K562 (cell line): Measurements from ENCODE around the gene CCDC169. TPM values are rescaled to one million over a fixed set of nuclear protein-coding genes. Genes with fewer than 3 reads are reported as not detected.

ENCODE experiments used
- ATAC-seq: fragments of 200-7000 bp; cut with Tn5 transposase; 3 replicates; pipeline ENCODE4 v1.9.1; 2020; ENCODE audit warnings: moderate library complexity
- BruUV-seq: library from RNA; stranded (reverse); fragments of 400-500 nt; replicated peaks from 2 replicates; lab custom pipeline; 2021; lab: Mats Ljungman, UMichigan
- CTCF ChIA-PET: fragments of 300-600 bp; formaldehyde crosslinking; extraction: SDS; loops from one replicate; lab custom pipeline; 2021; ENCODE audit warnings: low intra/inter-chr PET ratio; lab: Yijun Ruan, JAX
- POLR2A ChIA-PET: fragments of 300-600, 350-650 bp; sonication (Branson Sonifier 250); formaldehyde crosslinking; extraction: SDS; loops from one replicate; lab custom pipeline; 2021; ENCODE audit warnings: antibody characterized with exemption, inconsistent platforms; lab: Yijun Ruan, JAX
- DNase-seq, 4 experiments: peaks; one replicate each; pipeline versions ENCODE4 v3.0.0 to v3.0.0-alpha.2; 2011 to 2018; ENCODE audit warnings: low spot score in 3 of 4, mixed read lengths in 3 of 4; ENCODE audit errors: extremely low read depth in 1 of 4
- FAIRE-seq: peaks from 2 replicates; lab custom pipeline; 2011; peaks lifted over from hg19 to GRCh38; lab: Jason Lieb, UNC
- H2AFZ ChIP-seq: 2 replicates; pipeline ENCODE4 v1.6.0; 2011; ENCODE audit warnings: low read depth, low read length, control low read depth, inconsistent platforms
- H3K27ac ChIP-seq: fragments of 200-600 bp; 3 replicates; pipeline ENCODE4 v1.8.0; 2011; ENCODE audit warnings: low read depth, mild to moderate bottlenecking, control low read depth, inconsistent platforms, low read length, moderate library complexity, mixed read lengths; ENCODE audit errors: extremely low read depth
- H3K27me3 ChIP-seq, 2 experiments: fragments of 300-600 bp in 1 of 2; 2 replicates in 1 of 2; 3 replicates in 1 of 2; pipeline versions ENCODE4 v1.6.0 to v1.8.0; 2011; ENCODE audit warnings: inconsistent platforms in 2 of 2, low read length in 2 of 2, mild to moderate bottlenecking in 1 of 2, mixed read lengths in 1 of 2, moderate library complexity in 1 of 2; ENCODE audit not compliant: control insufficient read depth in 2 of 2, insufficient read depth in 2 of 2
- H3K36me3 ChIP-seq: fragments of 300-600 bp; 3 replicates; pipeline ENCODE4 v1.8.0; 2011; ENCODE audit warnings: mild to moderate bottlenecking, low read length, inconsistent platforms; ENCODE audit not compliant: control insufficient read depth, insufficient read depth
- H3K4me1 ChIP-seq, 2 experiments: fragments of 200-600 bp in 1 of 2; replicated peaks in 1 of 2; 2 replicates in 1 of 2; 3 replicates in 1 of 2; pipeline versions ENCODE4 v1.5.1 to v1.8.0; 2011; ENCODE audit warnings: inconsistent platforms in 2 of 2, low read length in 2 of 2, mild to moderate bottlenecking in 1 of 2, mixed read lengths in 1 of 2, moderate library complexity in 1 of 2; ENCODE audit not compliant: control insufficient read depth in 2 of 2, insufficient read depth in 2 of 2
- H3K4me2 ChIP-seq: 2 replicates; pipeline ENCODE4 v1.6.1; 2011; ENCODE audit warnings: low read length, control low read depth, inconsistent platforms, mixed read lengths; ENCODE audit not compliant: insufficient read depth
- H3K4me3 ChIP-seq: fragments of 200-600 bp; sonication (generic), shearing (Covaris generic); 2 replicates; pipeline ENCODE4 v1.5.1; 2016; ENCODE audit warnings: control low read depth, inconsistent platforms
- H3K79me2 ChIP-seq: fragments of 200-600 bp; 3 replicates; pipeline ENCODE4 v1.8.0; 2011; ENCODE audit warnings: low read length, inconsistent platforms; ENCODE audit not compliant: control insufficient read depth, insufficient read depth
- H3K9ac ChIP-seq, 2 experiments: 2 replicates each; pipeline versions ENCODE4 v1.6.0 to v1.6.1; 2011; ENCODE audit warnings: low read depth in 2 of 2, low read length in 2 of 2, control low read depth in 1 of 2, inconsistent platforms in 1 of 2, mild to moderate bottlenecking in 1 of 2, mixed read lengths in 1 of 2; ENCODE audit not compliant: insufficient read depth in 1 of 2
- H3K9me1 ChIP-seq: one replicate; pipeline ENCODE4 v1.6.0; 2011; ENCODE audit warnings: inconsistent platforms, mild to moderate bottlenecking, low read length, moderate library complexity; ENCODE audit not compliant: control insufficient read depth, insufficient read depth
- H3K9me3 ChIP-seq: replicated peaks from 2 replicates; pipeline ENCODE4 v1.5.1; 2011; ENCODE audit warnings: low read depth, low read length, inconsistent platforms; ENCODE audit not compliant: control insufficient read depth, insufficient read depth
- H4K20me1 ChIP-seq: replicated peaks from 2 replicates; pipeline ENCODE4 v1.6.1; 2011; ENCODE audit warnings: low read length, inconsistent platforms, mixed read lengths; ENCODE audit not compliant: control insufficient read depth, insufficient read depth
- KLF6 ChIP-seq: fragments of 250-450 bp; sonication (Bioruptor Pico); IDR thresholded peaks from 2 replicates; pipeline ENCODE4 v1.4.0; 2020; ENCODE audit warnings: mild to moderate bottlenecking, moderate library complexity, borderline replicate concordance
- MAFF ChIP-seq: IDR thresholded peaks from 2 replicates; pipeline ENCODE4 v1.6.1; 2012; ENCODE audit warnings: low read length, improper control_type of control experiment
- NBN ChIP-seq: fragments of 450-650 bp; IDR thresholded peaks from 2 replicates; pipeline ENCODE4 v1.6.1; 2016; ENCODE audit warnings: low read depth, mild to moderate bottlenecking
- NR2C2 ChIP-seq, 2 experiments: fragments of 200-800 bp in 1 of 2; sonication (Bioruptor generic) in 1 of 2; sonication (generic) in 1 of 2; formaldehyde crosslinking in 1 of 2; IDR thresholded peaks; 2 replicates each; pipeline versions ENCODE4 v1.6.1 to v1.8.0; 2016 to 2022; ENCODE audit warnings: mild to moderate bottlenecking in 1 of 2, missing compliant biosample characterization in 1 of 2, missing genetic modification characterization in 1 of 2, missing genetic modification reagents in 1 of 2
- NR3C1 ChIP-seq: sonication (generic); formaldehyde crosslinking; IDR thresholded peaks from 2 replicates; pipeline ENCODE4 v1.8.1; 2022; ENCODE audit warnings: missing genetic modification reagents
- PCBP2 ChIP-seq: fragments of 200-400 bp; formaldehyde crosslinking; IDR thresholded peaks from 2 replicates; pipeline ENCODE4 v1.6.1; 2018; ENCODE audit warnings: low read length, low read depth, mild to moderate bottlenecking, moderate library complexity; ENCODE audit not compliant: poor library complexity, severe bottlenecking
- SIN3A ChIP-seq, 2 experiments: fragments of 150-350 bp in 1 of 2; IDR thresholded peaks; 2 replicates each; pipeline ENCODE4 v1.6.1; 2011 to 2016; ENCODE audit warnings: borderline replicate concordance in 2 of 2, low read depth in 2 of 2, low read length in 2 of 2, mild to moderate bottlenecking in 2 of 2, moderate library complexity in 2 of 2; ENCODE audit not compliant: control insufficient read depth in 1 of 2
- ZFX ChIP-seq: sonication (generic); formaldehyde crosslinking; IDR thresholded peaks from 2 replicates; pipeline ENCODE4 v1.8.0; 2022; ENCODE audit warnings: mild to moderate bottlenecking, missing genetic modification reagents, moderate library complexity
- ZNF778 ChIP-seq: fragments of 450-650 bp; formaldehyde crosslinking; IDR thresholded peaks from 2 replicates; pipeline ENCODE4 v1.4.0; 2020; ENCODE audit warnings: mild to moderate bottlenecking, moderate library complexity
- WGBS: fragments of 100-300 bp; shearing (Covaris generic); methylation state at CpG from one replicate; pipeline ENCODE4 v1.1.6; 2016; ENCODE audit warnings: low coverage, mixed read lengths; ENCODE audit not compliant: insufficient coverage; ENCODE audit errors: missing lambda C conversion rate; 5-methylcytosine and 5-hydroxymethylcytosine counted together
- in situ Hi-C: fragments of 300-500 bp; cut with MboI; formaldehyde crosslinking; loops from 4 replicates; pipeline ENCODE4 v1.15.0; 2018; ENCODE audit warnings: inconsistent platforms, mixed read lengths
- intact Hi-C: fragments of 100-400 bp; cut with micrococcal nuclease; formaldehyde crosslinking; loops from 2 replicates; pipeline ENCODE4 v1.14.2; 2022
- polyA plus RNA-seq, 8 experiments: library from polyadenylated mRNA; depleted of rRNA in 4 of 8; stranded (reverse) in 5 of 8; unstranded in 3 of 8; fragments of >200 nt; fragmentation: Nextera tagmentation in 2 of 8; fragmentation: Illumina TruSeq in 1 of 8; extraction: Ambion mirVana in 2 of 8; extraction: Trizol in 1 of 8; gene quantifications; 2 replicates each; pipeline versions ENCODE4 v1.2.1 to v1.2.3, GENCODE V29; 2011 to 2014; ENCODE audit warnings: inconsistent platforms in 1 of 8, missing spikeins in 1 of 8
- total RNA-seq, 7 experiments: library from RNA; depleted of rRNA in 6 of 7; stranded (reverse); fragments of >200 nt in 6 of 7; fragmentation: Illumina TruSeq in 2 of 7; extraction: Trizol in 2 of 7; gene quantifications; 2 replicates each; pipeline versions ENCODE4 v1.2.1 to v1.2.3, GENCODE V29; 2011 to 2021; ENCODE audit warnings: low replicate concordance in 1 of 7
- TF ChIP-seq, protein P1 (sequence below): fragments of 450-650 bp; formaldehyde crosslinking; IDR thresholded peaks from 2 replicates; pipeline ENCODE4 v1.4.0; 2020; ENCODE audit warnings: mild to moderate bottlenecking, moderate library complexity
- TF ChIP-seq, protein P2 (sequence below): fragments of 250-450 bp; sonication (Bioruptor Pico); IDR thresholded peaks from 2 replicates; pipeline ENCODE4 v1.9.0; 2021; ENCODE audit warnings: mild to moderate bottlenecking

Gene CCDC169
- total and polyA plus RNA-seq, 9 of the 15 experiments (the other 6 are each of a cell fraction or from before 2014, with no cell fraction given): 6.8 to 22.0 (median 12.4) TPM

DNA sequence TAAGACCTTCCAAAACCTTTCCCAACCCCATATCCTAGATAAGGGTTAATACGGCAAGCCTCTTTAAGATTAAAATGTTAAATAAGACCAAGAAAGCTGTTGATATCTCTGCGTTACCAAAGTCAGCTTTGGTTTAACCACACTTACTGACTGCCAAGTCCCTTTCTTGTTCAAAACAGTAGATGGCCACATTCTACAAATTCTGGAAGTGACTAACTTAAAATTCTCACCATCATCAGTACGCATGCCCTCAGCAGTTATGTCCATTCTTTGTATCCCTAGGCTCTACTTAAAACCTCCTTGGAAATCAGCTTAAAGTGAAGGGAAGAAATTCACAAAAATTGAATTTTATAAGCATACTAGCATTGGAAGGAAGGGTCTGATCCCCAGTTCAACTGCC is 106.8 kb downstream of the CCDC169 start:
- Histone ChIP-seq H3K4me2 (no peak overlapping the region), H3K9me3 (no peaks in the 10 kb centered on the region), H3K27ac (no peak overlapping the region), H4K20me1 (no peaks in the 10 kb centered on the region), H2AFZ (no peak overlapping the region), H3K27me3 (no peaks in the 10 kb centered on the region), H3K79me2 (no peaks in the 10 kb centered on the region), H3K9me1 (no peaks in the 10 kb centered on the region), H3K4me3 (no peak overlapping the region), H3K9ac (no peak overlapping the region)
- CTCF ChIA-PET: no interaction called here
- intact Hi-C loops: no loop called here
- POLR2A ChIA-PET: interaction anchor here (0.7 kb wide), 1 partner anchor 23 kb away, joined by 3 read pairs; no protein-coding TSS in a partner anchor
- in situ Hi-C loops: no loop called here
- TF ChIP-seq, protein P1, sequence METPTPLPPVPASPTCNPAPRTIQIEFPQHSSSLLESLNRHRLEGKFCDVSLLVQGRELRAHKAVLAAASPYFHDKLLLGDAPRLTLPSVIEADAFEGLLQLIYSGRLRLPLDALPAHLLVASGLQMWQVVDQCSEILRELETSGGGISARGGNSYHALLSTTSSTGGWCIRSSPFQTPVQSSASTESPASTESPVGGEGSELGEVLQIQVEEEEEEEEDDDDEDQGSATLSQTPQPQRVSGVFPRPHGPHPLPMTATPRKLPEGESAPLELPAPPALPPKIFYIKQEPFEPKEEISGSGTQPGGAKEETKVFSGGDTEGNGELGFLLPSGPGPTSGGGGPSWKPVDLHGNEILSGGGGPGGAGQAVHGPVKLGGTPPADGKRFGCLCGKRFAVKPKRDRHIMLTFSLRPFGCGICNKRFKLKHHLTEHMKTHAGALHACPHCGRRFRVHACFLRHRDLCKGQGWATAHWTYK (CRISPR knock-in tag): no peak
- TF ChIP-seq, protein P2, sequence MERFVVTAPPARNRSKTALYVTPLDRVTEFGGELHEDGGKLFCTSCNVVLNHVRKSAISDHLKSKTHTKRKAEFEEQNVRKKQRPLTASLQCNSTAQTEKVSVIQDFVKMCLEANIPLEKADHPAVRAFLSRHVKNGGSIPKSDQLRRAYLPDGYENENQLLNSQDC: no peak
- TF ChIP-seq, all 486 proteins: peak for 0
- H3K36me3 ChIP-seq: no peaks in the 10 kb centered on the region
- no TSS peak for BruUV-seq
- ATAC-seq: no peak
- no peak for DNase-seq
- no peak for FAIRE-seq
- WGBS: 66% methylated on average over 2 of the region's 3 CpGs
- no peaks in the 10 kb centered on the region for H3K4me1 ChIP-seq

DNA sequence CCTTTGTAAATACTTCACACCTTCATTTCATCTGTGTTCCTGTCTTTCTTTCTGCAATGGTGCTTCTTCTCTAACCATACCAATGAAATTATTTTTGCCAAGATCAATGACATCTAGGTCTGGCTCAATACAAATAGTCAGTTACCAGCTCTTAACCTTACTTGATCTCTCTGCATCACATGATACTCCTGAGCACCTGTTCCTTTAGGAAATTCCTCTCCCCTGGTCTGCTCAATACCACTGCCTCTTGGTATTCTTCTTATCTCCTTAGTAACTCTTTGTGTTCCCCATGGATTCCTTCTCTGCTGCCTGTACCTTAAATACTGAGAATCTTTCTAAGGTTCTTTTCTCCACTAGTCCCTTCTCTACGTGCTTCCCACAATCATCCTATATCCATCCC is 109.2 kb downstream of the CCDC169 start:
- H3K4me3 ChIP-seq: no peak overlapping the region
- intact Hi-C loops: no loop called here
- in situ Hi-C loops: no loop called here
- no peak overlapping the region for H3K9ac ChIP-seq
- H3K4me2 ChIP-seq: no peak overlapping the region
- H3K9me1 ChIP-seq: no peaks in the 10 kb centered on the region
- no peaks in the 10 kb centered on the region for H3K9me3 ChIP-seq
- H3K27me3 ChIP-seq: no peaks in the 10 kb centered on the region
- no peak overlapping the region for H3K27ac ChIP-seq
- DNase-seq (no peak), FAIRE-seq (no peak), ATAC-seq (no peak)
- ChIA-PET CTCF (no interaction called here), POLR2A (no interaction called here)
- H3K36me3 ChIP-seq: no peaks in the 10 kb centered on the region
- no peak for TF ChIP-seq NR2C2 (CRISPR knock-in tag; IDR thresholded peaks at IDR 0.05)
- no peak for TF ChIP-seq NR2C2 (tag; IDR thresholded peaks at IDR 0.05)
- TF ChIP-seq ZFX (CRISPR knock-in tag): no peak
- TF ChIP-seq PCBP2: no peak
- TF ChIP-seq NBN: no peak
- TF ChIP-seq MAFF: no peak
- TF ChIP-seq NR3C1 (CRISPR knock-in tag): no peak
- TF ChIP-seq SIN3A (IDR thresholded peaks at IDR 0.05; ENCODE audit: borderline replicate concordance in 2 of 2, control insufficient read depth in 1 of 2, low read depth in 2 of 2, low read length in 2 of 2): no peak
- TF ChIP-seq ZNF778 (CRISPR knock-in tag): no peak
- no peak for TF ChIP-seq KLF6 (CRISPR knock-in tag)
- H4K20me1 ChIP-seq: no peaks in the 10 kb centered on the region
- no peaks in the 10 kb centered on the region for H3K79me2 ChIP-seq
- H2AFZ ChIP-seq: no peak overlapping the region
- BruUV-seq: no TSS peak
- 43% methylated on average over 1 of the region's 1 CpG for WGBS
- no peaks in the 10 kb centered on the region for H3K4me1 ChIP-seq
